HepG2 (cell line): Measurements from ENCODE around the gene DLG2. TPM values are rescaled to one million over a fixed set of nuclear protein-coding genes. Genes with fewer than 3 reads are reported as not detected.
A peak's percentile ranks its signal among the peaks of the same experiment; 100 is the strongest.

ENCODE experiments used
- CHD2 ChIP-seq: IDR thresholded peaks from 2 replicates; pipeline ENCODE4 v1.6.1; 2011; ENCODE audit warnings: low read depth, low read length, improper control_type of control experiment
- HMG20A ChIP-seq: IDR thresholded peaks from 2 replicates; pipeline ENCODE4 v1.6.1; 2016; ENCODE audit warnings: borderline replicate concordance
- HNRNPLL ChIP-seq: fragments of 200-400 bp; formaldehyde crosslinking; IDR thresholded peaks from 2 replicates; pipeline ENCODE4 v1.6.1; 2017; ENCODE audit warnings: mild to moderate bottlenecking, low read depth, low read length; ENCODE audit not compliant: poor library complexity, severe bottlenecking
- MTF1 ChIP-seq: sonication (generic); formaldehyde crosslinking; IDR thresholded peaks from 2 replicates; pipeline ENCODE4 v1.5.0; 2020; ENCODE audit warnings: missing genetic modification reagents
- NAIF1 ChIP-seq: sonication (generic); formaldehyde crosslinking; IDR thresholded peaks from 2 replicates; pipeline ENCODE4 v1.5.0; 2020; ENCODE audit warnings: mild to moderate bottlenecking, missing genetic modification reagents, borderline replicate concordance
- TBL1XR1 ChIP-seq: fragments of 150-350 bp; IDR thresholded peaks from 2 replicates; pipeline ENCODE4 v1.6.1; 2014; ENCODE audit warnings: borderline replicate concordance, low read length; ENCODE audit not compliant: partially characterized antibody
- TCF12 ChIP-seq, 2 experiments: fragments of 450-650 bp in 1 of 2; sonication (generic) in 1 of 2; formaldehyde crosslinking in 1 of 2; IDR thresholded peaks; 2 replicates each; pipeline versions ENCODE4 v1.6.1 to v1.8.0; 2017 to 2022; ENCODE audit warnings: antibody characterized with exemption in 1 of 2, mild to moderate bottlenecking in 1 of 2, missing genetic modification reagents in 1 of 2, moderate library complexity in 1 of 2
- ZC3H4 ChIP-seq: sonication (generic); formaldehyde crosslinking; IDR thresholded peaks from 2 replicates; pipeline ENCODE4 v1.4.0; 2020; ENCODE audit warnings: missing genetic modification reagents, borderline replicate concordance
- ZEB1 ChIP-seq: IDR thresholded peaks from 2 replicates; pipeline ENCODE4 v1.6.1; 2012; ENCODE audit warnings: mild to moderate bottlenecking, low read depth, inconsistent platforms; ENCODE audit not compliant: insufficient replicate concordance
- ZNF101 ChIP-seq: sonication (generic); formaldehyde crosslinking; IDR thresholded peaks from 2 replicates; pipeline ENCODE4 v1.4.0; 2020; ENCODE audit warnings: mild to moderate bottlenecking, low read depth, missing genetic modification reagents, borderline replicate concordance
- ZNF205 ChIP-seq: IDR thresholded peaks from 2 replicates; pipeline ENCODE4 v1.6.1; 2018; ENCODE audit warnings: missing biosample characterization, missing genetic modification reagents
- ZNF224 ChIP-seq: sonication (generic); formaldehyde crosslinking; IDR thresholded peaks from 2 replicates; pipeline ENCODE4 v1.5.0; 2020; ENCODE audit warnings: mild to moderate bottlenecking, missing genetic modification reagents
- ZNF276 ChIP-seq: sonication (generic); formaldehyde crosslinking; IDR thresholded peaks from 2 replicates; pipeline ENCODE4 v1.4.0; 2020; ENCODE audit warnings: mild to moderate bottlenecking, low read depth, missing genetic modification reagents
- ZNF33B ChIP-seq: sonication (generic); formaldehyde crosslinking; IDR thresholded peaks from 2 replicates; pipeline ENCODE4 v1.5.1; 2020; ENCODE audit warnings: mild to moderate bottlenecking, missing genetic modification reagents
- ZNF432 ChIP-seq: sonication (generic); formaldehyde crosslinking; IDR thresholded peaks from 2 replicates; pipeline ENCODE4 v1.5.0; 2020; ENCODE audit warnings: missing genetic modification reagents, mild to moderate bottlenecking, borderline replicate concordance
- ZNF556 ChIP-seq: sonication (generic); formaldehyde crosslinking; IDR thresholded peaks from 2 replicates; pipeline ENCODE4 v1.4.0; 2020; ENCODE audit warnings: mild to moderate bottlenecking, missing genetic modification reagents, borderline replicate concordance
- ZNF572 ChIP-seq: sonication (generic); formaldehyde crosslinking; IDR thresholded peaks from 2 replicates; pipeline ENCODE4 v1.5.1; 2020; ENCODE audit warnings: mild to moderate bottlenecking, missing genetic modification reagents
- ZNF674 ChIP-seq: sonication (generic); formaldehyde crosslinking; IDR thresholded peaks from 2 replicates; pipeline ENCODE4 v1.5.0; 2020; ENCODE audit warnings: low read depth, mild to moderate bottlenecking, missing genetic modification reagents
- polyA plus RNA-seq, 8 experiments: library from polyadenylated mRNA; depleted of rRNA in 3 of 8; stranded (reverse) in 7 of 8; unstranded in 1 of 8; fragments of >200 nt; fragmentation: Illumina TruSeq in 4 of 8; extraction: Trizol in 4 of 8; gene quantifications; 2 replicates each; pipeline versions ENCODE4 v1.2.1 to v1.2.3, GENCODE V29; 2011 to 2016; ENCODE audit warnings: low read depth in 4 of 8, missing spikeins in 1 of 8, mixed read lengths in 1 of 8; ENCODE audit not compliant: insufficient read depth in 1 of 8
- total RNA-seq, 5 experiments: library from RNA; depleted of rRNA; stranded (reverse); fragments of >200 nt; fragmentation: Illumina TruSeq; extraction: Trizol; gene quantifications; 2 replicates each; pipeline ENCODE4 v1.2.3, GENCODE V29; 2016; ENCODE audit warnings: low read depth in 1 of 5
- TF ChIP-seq, protein P1 (sequence below): sonication (generic); formaldehyde crosslinking; IDR thresholded peaks from 2 replicates; pipeline ENCODE4 v1.4.0; 2020; ENCODE audit warnings: missing genetic modification reagents
- TF ChIP-seq, protein P2 (sequence below): sonication (generic); formaldehyde crosslinking; IDR thresholded peaks from 2 replicates; pipeline ENCODE4 v1.9.0; 2021; ENCODE audit warnings: missing genetic modification reagents, borderline replicate concordance

Gene DLG2
- total and polyA plus RNA-seq, 2 of the 13 experiments (the other 11 are each of a cell fraction or from before 2014, with no cell fraction given) = 0.46 to 1.0 TPM

DNA sequence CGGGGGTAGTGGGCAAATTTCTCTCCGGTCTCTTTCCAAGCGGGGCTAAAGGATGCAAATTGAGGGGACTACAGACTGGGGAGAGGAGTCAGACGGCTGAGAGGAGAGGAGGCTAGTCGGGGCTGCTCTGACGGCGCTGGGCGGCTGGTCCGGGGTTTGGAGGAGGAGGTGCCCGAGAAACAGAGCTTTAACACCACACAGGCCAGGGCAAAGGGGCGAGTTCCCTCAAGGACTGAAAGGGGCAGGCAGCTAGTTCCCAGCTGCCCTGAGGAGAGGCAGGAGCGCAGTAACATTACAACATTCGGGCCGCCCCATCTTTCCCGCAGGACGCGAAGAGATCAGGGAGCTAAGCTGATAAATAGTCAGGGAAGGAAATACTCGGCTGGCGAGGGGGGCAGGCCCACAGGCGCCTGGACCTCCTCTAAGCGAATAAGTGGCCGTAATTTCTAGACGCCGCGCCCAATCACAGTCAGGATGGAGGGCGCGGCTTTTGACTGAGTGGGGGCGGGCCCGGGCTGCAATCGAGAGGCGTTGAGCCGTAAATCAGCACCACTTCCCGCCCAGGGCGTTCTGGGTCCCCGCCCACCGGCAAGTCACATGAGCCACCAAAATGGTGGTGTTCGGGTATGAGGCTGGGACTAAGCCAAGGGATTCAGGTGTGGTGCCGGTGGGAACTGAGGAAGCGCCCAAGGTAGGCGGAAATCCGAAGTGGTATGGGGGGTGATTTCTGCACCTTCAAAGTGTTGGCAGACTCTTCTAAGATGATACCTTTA is 1.0 kb upstream of the DLG2 start, which contains the start of gene TMEM126B (continued):
- TF ChIP-seq, protein P1, sequence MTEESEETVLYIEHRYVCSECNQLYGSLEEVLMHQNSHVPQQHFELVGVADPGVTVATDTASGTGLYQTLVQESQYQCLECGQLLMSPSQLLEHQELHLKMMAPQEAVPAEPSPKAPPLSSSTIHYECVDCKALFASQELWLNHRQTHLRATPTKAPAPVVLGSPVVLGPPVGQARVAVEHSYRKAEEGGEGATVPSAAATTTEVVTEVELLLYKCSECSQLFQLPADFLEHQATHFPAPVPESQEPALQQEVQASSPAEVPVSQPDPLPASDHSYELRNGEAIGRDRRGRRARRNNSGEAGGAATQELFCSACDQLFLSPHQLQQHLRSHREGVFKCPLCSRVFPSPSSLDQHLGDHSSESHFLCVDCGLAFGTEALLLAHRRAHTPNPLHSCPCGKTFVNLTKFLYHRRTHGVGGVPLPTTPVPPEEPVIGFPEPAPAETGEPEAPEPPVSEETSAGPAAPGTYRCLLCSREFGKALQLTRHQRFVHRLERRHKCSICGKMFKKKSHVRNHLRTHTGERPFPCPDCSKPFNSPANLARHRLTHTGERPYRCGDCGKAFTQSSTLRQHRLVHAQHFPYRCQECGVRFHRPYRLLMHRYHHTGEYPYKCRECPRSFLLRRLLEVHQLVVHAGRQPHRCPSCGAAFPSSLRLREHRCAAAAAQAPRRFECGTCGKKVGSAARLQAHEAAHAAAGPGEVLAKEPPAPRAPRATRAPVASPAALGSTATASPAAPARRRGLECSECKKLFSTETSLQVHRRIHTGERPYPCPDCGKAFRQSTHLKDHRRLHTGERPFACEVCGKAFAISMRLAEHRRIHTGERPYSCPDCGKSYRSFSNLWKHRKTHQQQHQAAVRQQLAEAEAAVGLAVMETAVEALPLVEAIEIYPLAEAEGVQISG (CRISPR knock-in tag) = peak; percentile 81
- TF ChIP-seq CHD2 = peak; percentile 30; the same call in 1 of the 2 replicates
- no peak for TF ChIP-seq ZNF432 (CRISPR knock-in tag)
- no peak for TF ChIP-seq TBL1XR1
- TF ChIP-seq HNRNPLL = peak; percentile 70
- TF ChIP-seq MTF1 = no peak
- TF ChIP-seq, protein P2, sequence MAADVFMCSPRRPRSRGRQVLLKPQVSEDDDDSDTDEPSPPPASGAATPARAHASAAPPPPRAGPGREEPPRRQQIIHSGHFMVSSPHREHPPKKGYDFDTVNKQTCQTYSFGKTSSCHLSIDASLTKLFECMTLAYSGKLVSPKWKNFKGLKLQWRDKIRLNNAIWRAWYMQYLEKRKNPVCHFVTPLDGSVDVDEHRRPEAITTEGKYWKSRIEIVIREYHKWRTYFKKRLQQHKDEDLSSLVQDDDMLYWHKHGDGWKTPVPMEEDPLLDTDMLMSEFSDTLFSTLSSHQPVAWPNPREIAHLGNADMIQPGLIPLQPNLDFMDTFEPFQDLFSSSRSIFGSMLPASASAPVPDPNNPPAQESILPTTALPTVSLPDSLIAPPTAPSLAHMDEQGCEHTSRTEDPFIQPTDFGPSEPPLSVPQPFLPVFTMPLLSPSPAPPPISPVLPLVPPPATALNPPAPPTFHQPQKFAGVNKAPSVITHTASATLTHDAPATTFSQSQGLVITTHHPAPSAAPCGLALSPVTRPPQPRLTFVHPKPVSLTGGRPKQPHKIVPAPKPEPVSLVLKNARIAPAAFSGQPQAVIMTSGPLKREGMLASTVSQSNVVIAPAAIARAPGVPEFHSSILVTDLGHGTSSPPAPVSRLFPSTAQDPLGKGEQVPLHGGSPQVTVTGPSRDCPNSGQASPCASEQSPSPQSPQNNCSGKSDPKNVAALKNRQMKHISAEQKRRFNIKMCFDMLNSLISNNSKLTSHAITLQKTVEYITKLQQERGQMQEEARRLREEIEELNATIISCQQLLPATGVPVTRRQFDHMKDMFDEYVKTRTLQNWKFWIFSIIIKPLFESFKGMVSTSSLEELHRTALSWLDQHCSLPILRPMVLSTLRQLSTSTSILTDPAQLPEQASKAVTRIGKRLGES (CRISPR knock-in tag) = no peak
- no peak for TF ChIP-seq ZNF572 (CRISPR knock-in tag)
- TF ChIP-seq ZNF205 (CRISPR knock-in tag) = no peak
- TF ChIP-seq ZNF33B (CRISPR knock-in tag) = no peak
- no peak for TF ChIP-seq ZC3H4
- 0 out of 2 replicates have a peak, but pooled peaks have one; percentile 35 for TF ChIP-seq ZNF674 (CRISPR knock-in tag)
- peak; percentile 82; the same call in 1 of the 2 replicates for TF ChIP-seq ZNF224
- TF ChIP-seq NAIF1 (CRISPR knock-in tag) = no peak
- no peak for TF ChIP-seq ZEB1
- TF ChIP-seq TCF12 (IDR thresholded peaks at IDR 0.05) = no peak
- TF ChIP-seq TCF12 (CRISPR knock-in tag; IDR thresholded peaks at IDR 0.05) = no peak
- no peak for TF ChIP-seq ZNF556 (CRISPR knock-in tag)
- no peak for TF ChIP-seq ZNF101
- no peak for TF ChIP-seq ZNF276 (CRISPR knock-in tag)
- peak; percentile 15; the same call in 1 of the 2 replicates for TF ChIP-seq HMG20A (CRISPR knock-in tag)
